Mucosa of gallbladder (tissue), 1 donor: ENCODE results near the gene GGCX. TPM values are rescaled to one million over a fixed set of nuclear protein-coding genes. Genes with fewer than 3 reads are reported as not detected.
"Not testable (repeated sequence)": the region's sequence is repeated elsewhere in the genome, so short reads cannot be mapped to it uniquely, and the experiment has no call there.

Experiments used
- DNase-seq: peaks from one replicate; pipeline ENCODE4 v3.0.0-alpha.2; 2020; ENCODE audit warnings: low spot score
- total RNA-seq: library from RNA; stranded (reverse); gene quantifications from one replicate; pipeline ENCODE4 v1.2.1, GENCODE V29; 2021
- donor health status: DM: no; HTN: no; CAD: no.

GGCX gene
- total RNA-seq: 77.4 TPM

GRCh38 chr2:85561280-85562212 lies at the start of gene GGCX:
TSS of gene GGCX (minus strand) at chr2:85561493. CDS start at chr2:85561428, 65 bp downstream.
- DNase-seq: peak; percentile 96

GRCh38 chr2:85607268-85608215 lies 46.2 kb upstream of the GGCX start:
- no peak for DNase-seq

DNA sequence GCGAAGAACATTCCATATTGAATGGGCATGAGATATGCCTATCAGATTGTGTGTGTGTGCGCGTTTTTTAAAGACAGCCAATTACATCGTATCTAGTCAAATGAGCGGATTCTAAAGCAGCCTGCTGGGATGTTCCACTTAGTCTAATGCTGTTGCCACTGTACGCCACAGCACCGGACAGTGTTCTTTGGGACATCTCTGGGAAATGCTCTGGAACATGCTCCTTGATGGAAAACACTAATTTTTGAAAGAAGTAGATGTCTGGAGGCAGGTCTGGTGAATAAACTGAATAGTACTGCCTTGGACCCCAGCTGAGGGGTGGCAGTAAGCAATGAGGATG lies 44.8 kb upstream of the GGCX start:
- DNase-seq: no peak

- no peak for DNase-seq
These were observed 44.3 kb upstream of the GGCX start for GRCh38 chr2:85605406-85606115.

GRCh38 chr2:85604568-85605339 lies 43.5 kb upstream of the GGCX start:
- DNase-seq: no peak

DNA sequence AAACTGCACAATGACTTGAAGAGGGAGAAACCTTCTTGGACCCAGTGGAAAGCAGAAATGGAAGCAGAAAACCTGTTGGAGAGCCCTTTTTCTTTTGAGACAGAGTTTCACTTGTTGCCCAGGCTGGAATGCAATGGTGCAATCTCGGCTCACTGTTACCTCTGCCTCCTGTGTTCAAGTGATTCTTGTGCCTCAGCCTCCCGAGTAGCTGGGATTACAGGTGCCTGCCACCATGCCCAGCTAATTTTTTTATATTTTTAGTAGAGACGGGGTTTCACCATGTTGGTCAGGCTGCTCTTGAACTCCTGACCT lies 42.8 kb upstream of the GGCX start:
- DNase-seq: not testable (repeated sequence)

GRCh38 chr2:85602476-85603234 lies 41.4 kb upstream of the GGCX start, which contains the start of gene TMEM150A:
TSS of gene TMEM150A (minus strand) at chr2:85602698. CDS start at chr2:85601948, 750 bp downstream.
- peak; percentile 94 for DNase-seq

DNA sequence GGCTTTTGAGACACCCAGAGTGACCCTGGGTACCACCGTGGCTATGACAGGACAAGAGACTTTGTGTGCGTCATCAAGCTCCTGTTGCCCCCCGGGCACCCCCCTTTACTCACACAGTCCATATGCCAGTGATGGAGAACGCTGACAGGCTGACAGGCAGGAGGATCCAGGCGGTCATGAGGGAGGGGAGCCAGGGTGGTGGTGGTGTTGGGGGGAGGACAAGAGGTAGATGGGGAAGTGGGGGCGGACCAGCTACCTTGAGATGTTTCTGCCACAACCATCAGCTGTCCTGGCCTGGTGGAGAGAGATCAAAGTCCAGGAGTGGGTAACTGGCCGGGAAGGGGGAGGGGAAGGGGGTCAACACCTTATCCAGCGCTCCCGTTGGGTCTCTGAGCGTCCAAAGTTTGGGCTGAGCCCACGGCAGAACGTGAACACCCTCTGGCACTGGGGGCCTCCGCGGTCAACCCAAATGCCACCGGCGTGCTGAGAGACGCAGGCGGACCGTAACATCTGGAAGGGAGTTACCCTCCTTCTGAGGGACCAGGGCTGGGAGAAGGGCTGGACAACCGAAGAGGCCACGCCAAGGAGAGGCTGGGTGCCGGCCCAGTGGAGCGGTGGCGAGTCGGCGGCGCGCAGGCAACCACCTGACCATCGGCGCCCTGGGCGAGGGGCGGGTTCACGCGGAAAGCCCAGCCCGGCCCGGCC lies 40.6 kb upstream of the GGCX start:
- peak; percentile 55 for DNase-seq

DNA sequence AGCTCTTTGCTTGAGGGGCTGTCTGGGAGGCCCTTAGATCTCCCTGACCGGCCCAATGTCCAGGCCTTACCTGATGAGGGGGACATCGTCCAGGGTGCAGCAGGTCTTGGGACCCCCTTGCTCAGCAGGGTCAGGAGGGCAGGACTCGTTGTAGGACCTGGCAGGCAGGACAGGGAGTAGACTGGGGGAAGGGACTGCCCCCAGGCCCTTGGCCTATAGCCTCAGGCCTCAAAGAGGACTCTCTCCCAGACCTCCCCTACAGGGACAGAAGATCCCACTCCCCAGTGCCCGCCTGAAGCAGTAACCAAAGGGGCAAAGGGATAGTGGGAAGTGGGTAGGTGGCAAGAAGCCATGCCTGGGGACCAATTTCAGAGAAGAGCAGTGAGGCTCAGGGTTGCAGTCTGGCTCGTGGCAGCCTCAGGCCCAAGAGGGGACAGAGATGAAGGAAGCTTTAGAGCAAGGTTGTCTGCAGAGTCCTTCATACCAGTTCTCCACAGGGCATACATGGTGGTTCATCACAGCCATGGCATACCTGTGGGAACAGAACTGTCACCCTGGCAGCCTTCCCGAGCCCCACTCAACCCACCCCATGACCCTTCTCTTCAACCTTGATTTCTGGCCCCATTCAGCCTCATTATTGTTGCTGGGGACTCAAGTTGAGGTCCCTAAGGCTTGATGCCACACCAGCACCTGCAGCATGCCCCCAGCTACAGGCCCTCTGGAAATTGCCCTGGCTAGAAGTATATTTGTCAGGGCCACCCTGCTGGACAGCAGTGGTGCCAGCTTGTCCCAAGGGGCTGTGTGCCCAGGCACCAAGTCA lies 39.9 kb upstream of the GGCX start:
- no peak for DNase-seq

- no peak for DNase-seq
These were observed 38.9 kb upstream of the GGCX start for GRCh38 chr2:85600235-85600575.

DNA sequence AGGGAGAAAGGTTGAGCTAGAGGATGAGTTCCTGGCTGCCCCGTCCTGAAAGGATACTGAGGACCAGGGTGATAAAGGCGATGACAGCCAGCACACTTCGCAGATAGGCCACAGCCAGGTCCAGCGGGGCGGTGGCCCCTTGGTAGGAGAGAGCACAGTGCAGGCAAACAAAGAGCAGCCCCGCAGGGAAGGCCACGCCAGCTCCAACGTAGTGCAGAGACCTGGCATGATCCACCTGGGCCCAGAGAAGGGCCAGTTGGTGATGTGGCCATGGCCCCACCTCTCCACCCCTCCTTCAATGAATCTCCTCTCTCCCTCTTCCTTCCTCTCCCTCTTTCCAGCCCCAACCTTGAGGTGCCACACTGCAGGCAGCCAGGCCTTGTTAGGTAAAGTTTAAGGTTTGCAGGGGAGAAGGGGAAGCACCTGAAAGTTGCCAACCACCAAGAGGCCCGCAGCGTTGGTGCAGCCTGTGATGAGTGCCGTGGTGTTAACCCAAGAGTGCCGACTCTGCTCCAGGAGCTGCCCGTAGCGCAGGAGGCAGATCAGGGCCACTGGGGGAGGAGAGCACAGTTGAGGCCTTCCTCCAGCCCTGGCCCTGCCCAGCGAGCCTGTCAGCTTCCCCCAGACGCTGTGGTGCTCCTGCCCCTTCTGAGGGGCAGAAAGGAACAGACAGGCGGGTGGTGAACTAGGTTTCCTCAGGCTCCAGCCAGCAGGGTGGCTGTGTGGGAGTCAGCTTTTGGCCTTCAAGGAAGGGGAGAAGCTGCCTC lies 38.4 kb upstream of the GGCX start:
- no peak for DNase-seq

DNA sequence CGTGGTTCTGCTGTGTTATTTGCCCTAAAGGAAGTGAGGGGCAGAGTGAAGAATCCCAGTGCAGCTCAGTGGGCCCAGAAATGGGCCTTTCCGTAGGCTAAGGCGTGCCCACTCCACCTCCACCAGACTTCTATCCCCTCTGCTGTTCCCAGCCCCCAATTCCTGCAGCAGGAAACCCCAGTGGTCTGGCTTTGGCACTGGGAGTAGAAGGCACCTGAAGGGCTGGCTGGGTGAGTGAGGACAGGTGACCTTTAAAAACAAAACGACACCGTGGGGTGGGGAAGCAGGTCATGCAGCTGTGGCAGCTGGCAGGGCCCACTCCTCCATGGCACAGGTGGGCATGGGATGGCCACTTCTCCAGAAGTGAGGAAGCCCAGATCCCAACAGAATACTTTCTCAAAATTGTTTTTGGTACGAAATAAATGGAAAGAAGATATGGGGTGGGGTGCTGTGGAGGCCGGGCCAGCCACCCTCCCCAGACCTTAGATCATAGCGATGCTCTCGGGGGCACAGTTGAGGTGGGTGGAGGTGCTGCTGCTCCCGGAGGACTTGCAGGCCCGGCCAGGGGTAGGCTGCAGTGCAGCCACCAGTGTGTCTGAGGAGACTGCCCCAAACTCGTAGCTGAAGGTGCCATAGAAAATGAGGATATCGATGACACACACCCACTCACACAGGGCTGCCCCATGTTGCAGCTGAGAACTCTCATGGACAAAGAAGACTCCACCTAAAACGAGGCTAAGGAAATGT lies 37.5 kb upstream of the GGCX start:
- DNase-seq: no peak

- DNase-seq: no peak
These were observed 35.9 kb upstream of the GGCX start for GRCh38 chr2:85597241-85597640.

DNA sequence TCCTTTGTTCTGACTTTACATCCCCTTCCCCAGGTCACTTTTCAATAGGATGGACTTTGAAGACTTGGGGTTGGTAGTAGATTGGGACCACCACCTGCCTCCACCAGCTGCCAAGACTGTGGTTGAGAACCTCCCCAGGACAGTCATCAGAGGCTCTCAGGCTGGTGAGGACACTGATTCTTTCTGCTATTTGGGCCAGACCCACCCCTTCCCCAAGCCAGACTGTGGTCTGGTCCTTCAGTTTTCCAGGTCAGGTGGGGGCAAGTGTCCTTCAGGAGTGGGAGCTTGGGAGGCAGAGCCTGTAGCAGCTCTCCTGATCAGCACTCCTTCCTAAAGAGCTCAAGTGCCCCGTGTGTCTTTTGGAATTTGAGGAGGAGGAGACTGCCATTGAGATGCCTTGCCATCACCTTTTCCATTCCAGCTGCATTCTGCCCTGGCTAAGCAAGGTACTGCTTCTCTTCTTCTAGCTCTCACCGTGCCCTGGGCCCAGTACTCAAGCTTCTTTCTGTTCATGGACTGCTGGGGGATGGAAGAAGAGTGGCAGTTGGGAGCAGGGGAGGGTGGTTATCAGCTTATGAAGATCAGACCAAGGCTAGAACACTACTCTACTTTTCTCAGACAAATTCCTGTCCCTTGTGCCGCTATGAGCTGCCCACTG lies 35.3 kb upstream of the GGCX start:
- no peak for DNase-seq

DNA sequence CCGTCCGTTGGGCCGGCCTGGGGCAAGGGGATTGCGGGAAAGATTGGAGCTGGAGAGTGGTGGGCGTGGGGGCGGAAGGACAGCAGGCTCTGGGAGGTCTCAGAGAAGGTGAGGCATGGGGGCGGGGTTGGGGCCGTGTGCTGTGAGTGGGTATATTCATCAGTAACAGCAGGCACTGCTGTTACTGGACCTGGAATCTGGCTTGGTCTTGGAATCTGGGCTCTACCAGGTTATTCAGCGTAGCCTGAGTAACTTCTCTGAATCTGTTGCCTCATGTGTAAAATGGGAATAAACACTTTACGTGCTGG lies 34.7 kb upstream of the GGCX start:
- no peak for DNase-seq

DNA sequence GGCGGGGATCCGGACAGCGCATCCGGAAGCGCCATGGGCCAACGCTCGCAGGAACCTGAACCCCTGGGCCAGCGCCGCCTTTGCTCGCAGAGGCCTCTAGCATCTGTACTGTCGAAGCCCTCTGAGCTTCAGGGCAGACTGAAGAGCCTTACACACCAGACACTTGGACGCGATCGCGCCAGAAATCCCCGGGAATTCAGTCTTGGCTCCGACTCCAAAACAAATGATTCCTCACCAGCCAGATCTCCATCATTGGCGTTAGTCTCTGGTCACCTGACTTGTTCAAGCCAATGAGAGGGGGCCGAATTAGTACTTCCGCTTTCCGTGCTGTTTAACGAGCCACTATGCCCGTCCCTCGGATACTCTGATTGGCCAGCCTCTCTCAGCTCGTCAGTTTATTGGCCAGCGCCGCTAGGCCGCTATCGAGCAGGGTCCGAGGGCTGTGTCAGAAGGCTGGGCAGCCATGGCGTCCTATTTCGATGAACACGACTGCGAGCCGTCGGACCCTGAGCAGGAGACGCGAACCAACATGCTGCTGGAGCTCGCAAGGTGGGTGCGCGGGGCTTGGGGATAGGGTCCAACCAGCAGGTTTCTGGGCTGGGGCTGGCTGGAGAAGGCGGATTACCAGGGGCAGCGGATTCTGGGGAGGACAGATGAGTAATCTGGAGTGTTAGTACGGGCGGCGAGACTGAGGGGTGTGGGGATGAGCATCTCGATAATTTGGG lies 34.2 kb upstream of the GGCX start, which contains the start of gene RNF181:
RNF181 (plus strand) TSS at position 445 of the 725 bp plus-strand sequence; CDS start at position 464, 19 bp downstream.
- peak; percentile 98 for DNase-seq
